ENCODE measurements around the gene C1GALT1.

C1GALT1 gene

DNA sequence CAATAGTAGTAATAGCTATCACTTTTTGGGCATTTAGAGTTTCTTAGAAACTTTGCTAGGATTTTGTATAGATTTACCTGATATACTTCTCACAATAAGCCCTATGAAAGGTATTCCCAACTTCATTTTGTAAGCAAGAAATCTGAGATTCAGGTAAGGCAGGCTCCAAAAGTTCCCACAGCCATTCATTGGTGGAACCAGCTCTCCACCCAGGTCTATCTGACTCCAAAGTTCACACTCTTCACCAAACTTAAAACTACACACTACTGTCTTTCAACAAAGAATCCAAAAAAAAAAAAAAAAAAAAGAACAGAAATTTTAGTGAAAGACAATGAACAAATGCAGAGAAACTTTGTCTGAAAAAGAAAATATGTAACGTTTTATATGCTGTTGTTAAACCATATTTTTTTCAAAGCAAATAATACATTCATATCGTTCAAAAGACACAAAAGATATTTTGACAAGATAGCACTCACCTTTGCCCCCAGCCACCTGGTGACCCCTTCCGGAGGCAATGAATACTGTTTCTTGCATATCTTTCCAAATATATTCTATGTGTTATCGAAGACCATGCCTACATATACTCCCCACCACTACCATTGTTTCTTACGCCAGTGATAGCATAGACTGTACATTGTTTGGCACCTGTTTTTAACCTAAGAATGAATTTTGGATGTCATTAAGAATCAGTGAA is 108.2 kb downstream of the C1GALT1 start:
- no peak for FAIRE-seq

DNA sequence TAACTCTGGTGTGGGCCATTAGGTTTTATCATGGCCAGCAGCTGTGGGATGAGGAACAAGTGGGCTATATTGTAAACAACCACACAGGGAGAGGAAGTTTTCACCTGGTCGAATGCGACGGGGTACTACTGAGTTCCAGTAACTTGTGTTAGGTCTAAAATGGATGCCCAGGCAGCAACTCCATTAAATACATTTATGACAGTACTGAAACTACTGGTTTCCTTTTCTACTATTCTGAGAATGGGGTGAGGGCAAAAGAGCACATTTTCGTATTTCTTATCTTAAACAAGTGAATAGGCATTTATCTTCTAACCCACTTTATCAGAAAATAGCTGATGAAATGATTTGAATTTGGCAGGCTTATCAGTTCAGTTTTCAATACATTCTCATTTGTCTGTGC is 109.7 kb downstream of the C1GALT1 start:
- no peak for FAIRE-seq

DNA sequence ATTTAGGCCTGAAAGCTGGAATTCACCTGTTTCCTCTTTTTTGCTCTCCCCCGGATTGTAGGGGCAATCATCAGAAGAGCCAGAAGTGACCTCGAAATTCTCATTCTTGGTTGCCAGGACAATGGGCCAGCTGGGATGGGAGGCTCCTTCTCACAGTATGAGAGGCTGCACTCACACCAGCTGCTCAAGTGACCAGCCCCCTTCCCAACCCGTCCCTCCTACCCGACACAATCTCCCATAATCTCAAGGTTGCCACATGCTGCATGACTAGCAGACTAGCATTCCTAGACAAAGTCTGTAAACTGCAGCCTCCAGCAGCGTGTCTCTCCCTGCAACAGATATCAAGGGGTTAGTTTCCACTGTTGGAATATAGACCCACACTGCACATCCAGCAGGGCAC is 110.3 kb downstream of the C1GALT1 start:
- no peak for FAIRE-seq

DNA sequence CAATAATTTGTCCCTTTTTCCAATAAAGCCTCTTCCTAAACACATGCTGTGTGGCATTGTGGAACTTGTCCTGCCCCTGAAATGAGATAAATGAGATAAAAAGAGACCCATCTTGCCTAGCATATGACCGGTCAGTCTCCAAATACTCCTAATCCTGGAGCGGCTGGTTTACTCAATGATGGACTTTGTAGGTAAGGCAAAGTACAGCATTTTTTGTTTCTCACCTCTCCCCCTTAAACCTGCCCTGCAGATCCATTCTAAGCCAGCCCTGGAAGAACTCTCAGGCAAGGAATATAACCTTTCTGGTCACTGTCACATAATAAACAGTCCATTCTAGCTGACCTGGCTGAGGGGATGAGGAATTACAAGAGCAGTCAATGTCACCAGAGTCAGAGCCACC is 110.7 kb downstream of the C1GALT1 start:
- no peak for FAIRE-seq

DNA sequence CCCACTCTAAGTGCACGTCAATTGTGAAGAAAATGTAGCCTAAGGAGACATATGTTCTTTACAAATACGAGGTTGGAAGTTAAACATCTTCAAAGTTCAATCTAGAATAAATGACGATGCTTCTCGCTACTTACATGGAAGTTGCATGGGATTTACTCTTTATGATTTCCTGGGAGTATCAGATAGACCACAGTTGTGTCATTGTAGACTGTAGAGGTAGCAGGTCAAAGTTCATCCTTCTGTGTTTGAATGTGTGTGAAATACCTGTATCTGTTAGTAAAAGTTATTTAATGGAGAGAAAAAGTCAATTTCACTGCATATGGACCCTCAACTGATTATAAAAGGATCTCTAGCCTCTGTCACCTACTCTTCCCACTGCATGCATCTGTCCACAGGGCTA is 112.6 kb downstream of the C1GALT1 start:
- FAIRE-seq, result no peak

Data from A204.1 (cell line).